Gastrocnemius medialis (tissue), 4 donors: ENCODE measurements around the gene CHURC1.

Source experiments
- POLR2A ChIP-seq, 2 donors: fragments of 450-650 bp; IDR thresholded peaks; one replicate each; pipeline ENCODE4 v1.6.1; 2017; ENCODE audit warnings: antibody characterized with exemption in 2 of 2, mild to moderate bottlenecking in 2 of 2, moderate library complexity in 2 of 2
- TF ChIP-seq, protein P1 (sequence below), 5 experiments: fragments of 450-650 bp in 3 of 5; fragments of 200-600 bp in 2 of 5; sonication (generic) in 2 of 5; IDR thresholded peaks in 4 of 5; conservative IDR thresholded peaks in 1 of 5; 1 replicate in 4 of 5; 2 replicates in 1 of 5; pipeline ENCODE4 v1.5.1; 2016 to 2019; ENCODE audit warnings: antibody characterized with exemption in 5 of 5, mild to moderate bottlenecking in 3 of 5, moderate library complexity in 3 of 5

DNA sequence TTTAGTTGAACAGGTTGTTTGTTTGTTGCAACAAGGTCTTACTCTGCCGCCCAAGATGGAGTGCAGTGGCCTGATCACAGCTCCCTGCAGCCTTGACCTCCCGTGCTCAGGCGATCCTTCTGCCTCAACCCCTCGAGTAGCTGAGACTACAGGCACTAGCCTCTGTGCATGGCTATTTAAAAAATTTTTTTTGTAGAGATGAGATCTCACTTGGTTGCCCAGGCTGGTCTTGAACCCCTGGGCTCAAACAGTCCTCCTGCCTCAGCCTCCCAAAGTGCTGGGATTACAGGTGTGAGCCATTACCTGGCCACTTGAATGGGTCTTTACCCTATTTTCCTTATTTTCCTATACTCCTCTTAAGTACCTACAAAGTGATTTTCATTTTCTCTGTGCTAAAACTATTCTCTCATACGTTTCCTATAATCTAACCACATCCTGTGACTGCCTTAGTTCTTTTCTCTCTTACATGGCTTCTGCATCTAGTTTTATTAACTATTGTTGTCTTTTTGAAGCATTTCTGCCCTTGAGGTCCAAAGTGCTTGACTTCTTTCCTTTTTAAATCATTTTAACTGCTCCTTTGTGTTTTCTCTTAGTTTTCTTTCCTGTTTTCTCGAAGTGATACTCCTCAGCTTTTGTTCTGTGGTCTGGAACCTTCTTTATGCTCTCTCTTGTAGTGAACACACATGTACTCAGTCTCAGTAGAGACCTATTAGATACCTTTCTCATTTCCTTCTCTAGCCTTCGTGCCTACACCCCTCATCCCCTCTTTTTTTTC, 14.2 kb downstream of the CHURC1 start:
- TF ChIP-seq POLR2A (IDR thresholded peaks at IDR 0.05) = no peak
- TF ChIP-seq, protein P1, sequence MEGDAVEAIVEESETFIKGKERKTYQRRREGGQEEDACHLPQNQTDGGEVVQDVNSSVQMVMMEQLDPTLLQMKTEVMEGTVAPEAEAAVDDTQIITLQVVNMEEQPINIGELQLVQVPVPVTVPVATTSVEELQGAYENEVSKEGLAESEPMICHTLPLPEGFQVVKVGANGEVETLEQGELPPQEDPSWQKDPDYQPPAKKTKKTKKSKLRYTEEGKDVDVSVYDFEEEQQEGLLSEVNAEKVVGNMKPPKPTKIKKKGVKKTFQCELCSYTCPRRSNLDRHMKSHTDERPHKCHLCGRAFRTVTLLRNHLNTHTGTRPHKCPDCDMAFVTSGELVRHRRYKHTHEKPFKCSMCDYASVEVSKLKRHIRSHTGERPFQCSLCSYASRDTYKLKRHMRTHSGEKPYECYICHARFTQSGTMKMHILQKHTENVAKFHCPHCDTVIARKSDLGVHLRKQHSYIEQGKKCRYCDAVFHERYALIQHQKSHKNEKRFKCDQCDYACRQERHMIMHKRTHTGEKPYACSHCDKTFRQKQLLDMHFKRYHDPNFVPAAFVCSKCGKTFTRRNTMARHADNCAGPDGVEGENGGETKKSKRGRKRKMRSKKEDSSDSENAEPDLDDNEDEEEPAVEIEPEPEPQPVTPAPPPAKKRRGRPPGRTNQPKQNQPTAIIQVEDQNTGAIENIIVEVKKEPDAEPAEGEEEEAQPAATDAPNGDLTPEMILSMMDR (IDR thresholded peaks at IDR 0.05 in 4 of 5, conservative IDR thresholded peaks at IDR 0.05 in 1 of 5) = no peak
